Mucosa of descending colon (tissue), 3 donors: Measurements from ENCODE around the gene MRPL55. TPM values are rescaled to one million over a fixed set of nuclear protein-coding genes. Genes with fewer than 3 reads are reported as not detected.

ENCODE experiments used
- ATAC-seq: fragments of 200-7000 bp; cut with Tn5 transposase; one replicate; pipeline ENCODE4 v1.9.1; 2020; ENCODE audit warnings: mild to moderate bottlenecking, moderate library complexity
- DNase-seq, 3 donors: peaks; one replicate each; pipeline ENCODE4 v3.0.0-alpha.2; 2020
- H3K36me3 ChIP-seq: fragments of 200-600 bp; one replicate; pipeline ENCODE4 v1.8.0; 2021; ENCODE audit warnings: low read depth, mild to moderate bottlenecking
- H3K4me1 ChIP-seq: fragments of 200-600 bp; one replicate; pipeline ENCODE4 v1.8.0; 2021; ENCODE audit warnings: low read depth, mild to moderate bottlenecking
- H3K4me3 ChIP-seq: fragments of 200-600 bp; one replicate; pipeline ENCODE4 v1.8.0; 2021; ENCODE audit warnings: mild to moderate bottlenecking
- H3K9me3 ChIP-seq: fragments of 200-600 bp; one replicate; pipeline ENCODE4 v1.8.0; 2021; ENCODE audit warnings: mild to moderate bottlenecking
- intact Hi-C, 2 donors: fragments of 100-400 bp; cut with DNase I in 1 of 2; cut with micrococcal nuclease in 1 of 2; formaldehyde crosslinking; loops; one replicate each; pipeline versions ENCODE4 v1.11.0 to v1.11.1; 2022; cut with DNase I, micrococcal nuclease
- total RNA-seq, 3 donors: library from RNA; stranded (reverse); fragmentation: NEBNext Ultra II Directional in 2 of 3; extraction: Animal tissue kit (Norgen Biotek cat#: 25700) in 2 of 3; gene quantifications; one replicate each; pipeline versions ENCODE4 v1.2.1 to v1.2.4, GENCODE V29; 2021 to 2023
- TF ChIP-seq, protein P1 (sequence below): fragments of 200-600 bp; IDR thresholded peaks from one replicate; pipeline ENCODE4 v1.8.0; 2022; ENCODE audit warnings: antibody characterized with exemption, mild to moderate bottlenecking
- donor health status: DM: no; HTN: no; CAD: no; lungs with moderate emphysema.
- donor health status: DM: no; HTN: no; CAD: no.
- donor health status: DM: no; HTN: yes; CAD: no.

Gene MRPL55
- total RNA-seq, 3 donors from 2014 or later = 24.3 to 42.1 (median 37.3) TPM

DNA sequence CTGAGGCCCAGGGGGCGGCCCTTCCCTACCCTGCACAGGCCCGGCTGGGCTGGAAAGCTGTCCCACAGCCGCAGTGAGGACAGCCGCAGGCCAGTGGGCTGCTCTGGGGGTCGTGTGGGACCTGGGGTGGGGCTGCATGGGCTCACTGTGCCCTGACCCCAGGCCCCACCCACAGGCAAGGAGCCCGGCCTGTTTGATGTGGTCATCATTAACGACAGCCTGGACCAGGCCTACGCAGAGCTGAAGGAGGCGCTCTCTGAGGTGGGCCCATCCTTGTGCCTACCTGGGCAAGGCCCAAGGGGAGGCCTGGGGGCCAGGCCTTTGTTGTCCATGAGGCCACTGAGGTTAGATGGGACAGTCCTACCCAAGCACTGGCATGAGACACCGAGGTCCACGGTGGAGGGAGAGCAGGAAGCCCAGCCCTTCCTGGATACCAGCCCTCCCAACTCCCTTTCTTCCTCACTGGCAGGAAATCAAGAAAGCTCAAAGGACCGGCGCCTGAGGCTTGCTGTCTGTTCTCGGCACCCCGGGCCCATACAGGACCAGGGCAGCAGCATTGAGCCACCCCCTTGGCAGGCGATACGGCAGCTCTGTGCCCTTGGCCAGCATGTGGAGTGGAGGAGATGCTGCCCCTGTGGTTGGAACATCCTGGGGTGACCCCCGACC lies 39.2 kb upstream of the MRPL55 start:
- Histone ChIP-seq H3K36me3 (no peaks in the 10 kb centered on the region), H3K9me3 (no peaks in the 10 kb centered on the region), H3K4me1 (peaks cover 3% of the 10 kb centered on the region), H3K4me3 (no peak overlapping the region)
- TF ChIP-seq, protein P1, sequence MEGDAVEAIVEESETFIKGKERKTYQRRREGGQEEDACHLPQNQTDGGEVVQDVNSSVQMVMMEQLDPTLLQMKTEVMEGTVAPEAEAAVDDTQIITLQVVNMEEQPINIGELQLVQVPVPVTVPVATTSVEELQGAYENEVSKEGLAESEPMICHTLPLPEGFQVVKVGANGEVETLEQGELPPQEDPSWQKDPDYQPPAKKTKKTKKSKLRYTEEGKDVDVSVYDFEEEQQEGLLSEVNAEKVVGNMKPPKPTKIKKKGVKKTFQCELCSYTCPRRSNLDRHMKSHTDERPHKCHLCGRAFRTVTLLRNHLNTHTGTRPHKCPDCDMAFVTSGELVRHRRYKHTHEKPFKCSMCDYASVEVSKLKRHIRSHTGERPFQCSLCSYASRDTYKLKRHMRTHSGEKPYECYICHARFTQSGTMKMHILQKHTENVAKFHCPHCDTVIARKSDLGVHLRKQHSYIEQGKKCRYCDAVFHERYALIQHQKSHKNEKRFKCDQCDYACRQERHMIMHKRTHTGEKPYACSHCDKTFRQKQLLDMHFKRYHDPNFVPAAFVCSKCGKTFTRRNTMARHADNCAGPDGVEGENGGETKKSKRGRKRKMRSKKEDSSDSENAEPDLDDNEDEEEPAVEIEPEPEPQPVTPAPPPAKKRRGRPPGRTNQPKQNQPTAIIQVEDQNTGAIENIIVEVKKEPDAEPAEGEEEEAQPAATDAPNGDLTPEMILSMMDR = no peak
- intact Hi-C loops = no loop called here
- DNase-seq (no peak), ATAC-seq (no peak)

DNA sequence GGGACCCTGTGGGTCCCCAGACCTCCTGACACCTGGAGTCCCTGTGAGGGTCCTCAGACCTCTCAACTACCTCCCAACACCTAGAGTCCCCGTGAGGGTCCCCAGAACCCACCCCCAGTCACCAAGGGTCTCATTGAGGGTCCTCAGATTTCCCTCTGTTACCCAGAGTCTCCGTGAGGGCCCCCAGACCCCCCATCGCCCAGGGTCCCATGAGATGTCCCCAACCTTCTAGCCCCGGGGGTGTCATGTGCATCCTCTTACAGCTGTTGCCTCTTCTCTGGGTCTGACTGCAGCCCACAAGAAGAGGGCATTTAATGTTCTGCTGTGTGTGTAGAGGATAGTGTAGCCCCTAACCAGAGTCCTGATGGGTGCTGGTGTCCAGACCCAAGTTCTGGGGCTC lies 38.7 kb upstream of the MRPL55 start:
- no peak for DNase-seq

DNA sequence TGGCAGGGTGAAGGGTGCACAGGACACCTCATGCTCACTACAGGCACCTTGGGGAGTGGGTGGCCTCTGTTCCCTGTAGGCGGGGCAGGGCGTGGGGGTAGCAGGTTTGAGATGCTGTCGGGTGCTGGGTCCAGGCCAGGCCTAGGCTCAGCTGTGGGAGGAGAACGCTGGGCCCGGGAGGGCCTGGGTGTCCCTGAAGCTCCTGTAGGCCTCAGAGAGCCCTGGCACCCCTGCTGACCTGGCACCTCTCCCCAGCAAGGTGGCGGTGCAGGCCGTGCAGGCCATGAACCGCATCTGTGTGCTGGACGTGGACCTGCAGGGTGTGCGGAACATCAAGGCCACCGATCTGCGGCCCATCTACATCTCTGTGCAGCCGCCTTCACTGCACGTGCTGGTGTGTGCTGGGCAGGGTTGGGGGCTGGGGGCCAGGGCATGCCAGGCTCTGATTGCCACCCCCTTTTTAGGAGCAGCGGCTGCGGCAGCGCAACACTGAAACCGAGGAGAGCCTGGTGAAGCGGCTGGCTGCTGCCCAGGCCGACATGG lies 38.1 kb upstream of the MRPL55 start:
- no peaks in the 10 kb centered on the region for H3K36me3 ChIP-seq
- intact Hi-C loops = no loop called here
- ATAC-seq (no peak), DNase-seq (no peak)
- no peak overlapping the region for H3K4me3 ChIP-seq
- H3K9me3 ChIP-seq = no peaks in the 10 kb centered on the region
- TF ChIP-seq, protein P1 = no peak
- peaks cover 12% of the 10 kb centered on the region for H3K4me1 ChIP-seq

More for the DNA sequence above, 38.7 kb upstream of the MRPL55 start:
- Histone ChIP-seq H3K9me3 (no peaks in the 10 kb centered on the region), H3K4me3 (no peak overlapping the region), H3K36me3 (no peaks in the 10 kb centered on the region), H3K4me1 (peaks cover 7% of the 10 kb centered on the region)
- ATAC-seq = no peak
- intact Hi-C loops = no loop called here
- TF ChIP-seq, protein P1 = no peak

DNA sequence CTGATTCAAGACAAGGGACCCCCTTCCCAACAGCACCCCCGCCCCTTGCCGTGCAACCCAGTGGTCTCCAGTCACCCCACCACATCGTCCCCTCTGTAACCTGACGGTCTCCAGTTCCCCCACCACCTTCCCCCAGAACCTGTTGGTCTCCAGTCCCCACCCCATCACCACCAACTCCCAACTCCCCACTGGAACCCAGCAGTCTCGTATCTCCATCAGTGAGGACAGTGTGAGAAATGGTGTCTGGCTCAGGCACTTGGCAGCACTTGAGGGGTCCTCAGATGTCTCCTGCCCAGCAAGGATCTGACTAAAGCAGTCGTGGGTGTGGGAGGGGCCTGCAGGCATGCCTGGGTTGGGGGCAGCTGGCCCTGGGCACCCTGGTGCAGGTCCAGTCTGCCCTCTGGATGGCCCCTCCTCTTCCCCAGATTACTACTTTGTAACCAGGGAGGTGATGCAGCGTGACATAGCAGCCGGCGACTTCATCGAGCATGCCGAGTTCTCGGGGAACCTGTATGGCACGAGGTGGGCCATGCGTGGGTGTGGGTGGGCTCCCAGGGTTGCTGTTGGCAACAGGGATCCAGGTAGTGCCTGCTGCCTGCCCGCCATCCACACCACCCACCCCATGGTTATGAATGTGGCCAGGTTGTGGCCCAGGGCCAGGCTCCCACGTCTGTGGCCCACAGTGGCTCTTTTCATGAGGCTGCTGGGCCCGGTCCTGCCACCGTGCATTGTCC lies 37.5 kb upstream of the MRPL55 start:
- H3K9me3 ChIP-seq = no peaks in the 10 kb centered on the region
- TF ChIP-seq, protein P1 = no peak
- intact Hi-C loops = no loop called here
- DNase-seq (no peak), ATAC-seq (no peak)
- H3K4me1 ChIP-seq = peaks cover 19% of the 10 kb centered on the region
- H3K4me3 ChIP-seq = no peak overlapping the region
- no peaks in the 10 kb centered on the region for H3K36me3 ChIP-seq

DNA sequence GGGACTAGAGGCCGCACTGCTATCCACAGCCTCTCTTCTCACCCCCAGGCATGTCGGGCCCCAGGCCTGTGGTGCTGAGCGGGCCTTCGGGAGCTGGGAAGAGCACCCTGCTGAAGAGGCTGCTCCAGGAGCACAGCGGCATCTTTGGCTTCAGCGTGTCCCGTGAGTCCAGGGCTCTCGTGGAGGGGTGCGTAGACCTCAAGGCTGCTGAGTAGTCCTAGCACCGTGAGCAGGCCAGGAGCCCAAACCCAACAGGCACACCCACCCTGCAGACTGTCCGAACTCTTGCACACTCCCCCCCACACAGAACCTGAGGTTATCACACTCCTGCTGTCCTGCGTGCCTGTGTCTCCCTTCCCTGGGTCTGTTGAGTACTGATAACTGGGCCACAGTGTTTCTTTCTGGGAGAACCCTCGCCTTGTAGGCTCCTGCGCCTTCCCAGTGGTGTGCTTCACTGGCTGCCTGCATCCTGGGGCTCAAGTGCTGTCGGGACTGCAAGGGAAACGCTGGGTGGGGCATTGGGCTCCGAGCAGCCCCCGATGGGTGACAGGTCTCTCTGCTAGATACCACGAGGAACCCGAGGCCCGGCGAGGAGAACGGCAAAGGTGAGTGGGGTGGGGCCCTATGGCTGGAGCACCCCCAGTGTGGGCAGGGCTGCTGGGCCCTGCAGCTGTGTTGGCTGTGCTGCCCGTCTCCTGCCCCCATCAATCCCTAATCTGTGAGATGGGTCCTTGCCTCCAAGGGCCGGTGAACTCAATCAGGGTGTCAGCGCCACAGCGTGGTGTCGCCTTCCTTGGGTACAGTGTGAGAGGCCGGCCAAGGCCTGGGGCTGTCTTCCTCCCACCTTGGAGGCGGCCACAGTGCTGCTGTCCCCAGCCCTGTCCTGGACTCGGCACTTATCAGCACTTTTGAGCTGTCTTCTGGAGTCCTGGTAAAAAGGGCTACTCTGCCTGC lies 36.6 kb upstream of the MRPL55 start:
- intact Hi-C loops = no loop called here
- H3K4me3 ChIP-seq = no peak overlapping the region
- ATAC-seq (no peak), DNase-seq (no peak)
- peaks cover 26% of the 10 kb centered on the region for H3K4me1 ChIP-seq
- no peaks in the 10 kb centered on the region for H3K36me3 ChIP-seq
- H3K9me3 ChIP-seq = no peaks in the 10 kb centered on the region
- TF ChIP-seq, protein P1 = no peak
